ENCODE data around the gene EFCAB6. TPM values are rescaled to one million over a fixed set of nuclear protein-coding genes. Genes with fewer than 3 reads are reported as not detected.

Gene EFCAB6
- polyA plus RNA-seq, 2 of the 4 experiments (the other 2 are of a cell fraction) = 0.46 to 1.2 TPM

DNA sequence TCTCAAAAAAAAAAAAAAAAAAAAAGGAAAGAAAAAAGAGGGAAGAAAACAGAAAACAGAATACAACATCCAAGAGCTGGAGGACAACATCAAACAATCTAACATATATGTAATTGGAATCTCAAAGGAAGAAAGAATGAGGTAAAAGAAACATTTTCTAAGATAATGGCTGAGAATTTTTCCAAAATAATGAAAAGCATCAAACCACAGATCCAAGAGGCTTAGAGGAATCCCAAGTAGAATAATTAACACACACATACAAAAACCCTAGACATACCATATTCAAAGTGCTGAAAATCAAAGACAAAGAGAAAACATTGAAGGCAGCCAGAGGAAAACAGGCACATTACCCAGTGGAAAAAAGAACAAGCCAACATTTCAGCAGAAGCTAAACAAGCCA, 45.3 kb upstream of the EFCAB6 start:
- H3K27ac ChIP-seq = no peak overlapping the region
- H3K4me3 ChIP-seq = no peak overlapping the region
- no peak overlapping the region for H3K4me2 ChIP-seq
- FAIRE-seq = no peak
- CTCF ChIA-PET = no interaction called here
- no peaks in the 10 kb centered on the region for H3K4me1 ChIP-seq
- H3K9me3 ChIP-seq = no peaks in the 10 kb centered on the region
- TF ChIP-seq FOSL2 (IDR thresholded peaks at IDR 0.05) (no peak), FOSL2 (CRISPR knock-in tag; IDR thresholded peaks at IDR 0.05) (no peak), JUN (IDR thresholded peaks at IDR 0.05) (no peak), HEYL (CRISPR knock-in tag; IDR thresholded peaks at IDR 0.05) (no peak), RAD21 (conservative IDR thresholded peaks at IDR 0.05 in 1 of 2, IDR thresholded peaks at IDR 0.05 in 1 of 2) (no peak), CHD4 (IDR thresholded peaks at IDR 0.05; ENCODE audit: borderline replicate concordance) (no peak), SREBF2 (IDR thresholded peaks at IDR 0.05) (no peak), CHD2 (IDR thresholded peaks at IDR 0.05; ENCODE audit: low read length, partially characterized antibody) (no peak), PHF8 (IDR thresholded peaks at IDR 0.05; ENCODE audit: borderline replicate concordance, low read depth) (no peak), NPAS2 (CRISPR knock-in tag; IDR thresholded peaks at IDR 0.05; ENCODE audit: borderline replicate concordance) (no peak), TP53 (CRISPR knock-in tag; IDR thresholded peaks at IDR 0.05) (no peak), ZSCAN20 (CRISPR knock-in tag; IDR thresholded peaks at IDR 0.05) (no peak), MAZ (IDR thresholded peaks at IDR 0.05; ENCODE audit: borderline replicate concordance, low read depth, low read length) (no peak), EP300 (IDR thresholded peaks at IDR 0.05) (no peak), EHMT2 (IDR thresholded peaks at IDR 0.05; ENCODE audit: low read depth) (no peak), RCOR1 (IDR thresholded peaks at IDR 0.05; ENCODE audit: low read depth, low read length) (no peak), NR3C1 (IDR thresholded peaks at IDR 0.05) (no peak)
- TF ChIP-seq, protein P1, sequence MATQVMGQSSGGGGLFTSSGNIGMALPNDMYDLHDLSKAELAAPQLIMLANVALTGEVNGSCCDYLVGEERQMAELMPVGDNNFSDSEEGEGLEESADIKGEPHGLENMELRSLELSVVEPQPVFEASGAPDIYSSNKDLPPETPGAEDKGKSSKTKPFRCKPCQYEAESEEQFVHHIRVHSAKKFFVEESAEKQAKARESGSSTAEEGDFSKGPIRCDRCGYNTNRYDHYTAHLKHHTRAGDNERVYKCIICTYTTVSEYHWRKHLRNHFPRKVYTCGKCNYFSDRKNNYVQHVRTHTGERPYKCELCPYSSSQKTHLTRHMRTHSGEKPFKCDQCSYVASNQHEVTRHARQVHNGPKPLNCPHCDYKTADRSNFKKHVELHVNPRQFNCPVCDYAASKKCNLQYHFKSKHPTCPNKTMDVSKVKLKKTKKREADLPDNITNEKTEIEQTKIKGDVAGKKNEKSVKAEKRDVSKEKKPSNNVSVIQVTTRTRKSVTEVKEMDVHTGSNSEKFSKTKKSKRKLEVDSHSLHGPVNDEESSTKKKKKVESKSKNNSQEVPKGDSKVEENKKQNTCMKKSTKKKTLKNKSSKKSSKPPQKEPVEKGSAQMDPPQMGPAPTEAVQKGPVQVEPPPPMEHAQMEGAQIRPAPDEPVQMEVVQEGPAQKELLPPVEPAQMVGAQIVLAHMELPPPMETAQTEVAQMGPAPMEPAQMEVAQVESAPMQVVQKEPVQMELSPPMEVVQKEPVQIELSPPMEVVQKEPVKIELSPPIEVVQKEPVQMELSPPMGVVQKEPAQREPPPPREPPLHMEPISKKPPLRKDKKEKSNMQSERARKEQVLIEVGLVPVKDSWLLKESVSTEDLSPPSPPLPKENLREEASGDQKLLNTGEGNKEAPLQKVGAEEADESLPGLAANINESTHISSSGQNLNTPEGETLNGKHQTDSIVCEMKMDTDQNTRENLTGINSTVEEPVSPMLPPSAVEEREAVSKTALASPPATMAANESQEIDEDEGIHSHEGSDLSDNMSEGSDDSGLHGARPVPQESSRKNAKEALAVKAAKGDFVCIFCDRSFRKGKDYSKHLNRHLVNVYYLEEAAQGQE (IDR thresholded peaks at IDR 0.05) = no peak
- TF ChIP-seq, protein P2, sequence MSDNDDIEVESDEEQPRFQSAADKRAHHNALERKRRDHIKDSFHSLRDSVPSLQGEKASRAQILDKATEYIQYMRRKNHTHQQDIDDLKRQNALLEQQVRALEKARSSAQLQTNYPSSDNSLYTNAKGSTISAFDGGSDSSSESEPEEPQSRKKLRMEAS (IDR thresholded peaks at IDR 0.05) = no peak
- POLR2A ChIA-PET = no interaction called here
- no peak for DNase-seq (ENCODE audit: low read depth in 1 of 2, low spot score in 1 of 2)
- ATAC-seq = no peak

DNA sequence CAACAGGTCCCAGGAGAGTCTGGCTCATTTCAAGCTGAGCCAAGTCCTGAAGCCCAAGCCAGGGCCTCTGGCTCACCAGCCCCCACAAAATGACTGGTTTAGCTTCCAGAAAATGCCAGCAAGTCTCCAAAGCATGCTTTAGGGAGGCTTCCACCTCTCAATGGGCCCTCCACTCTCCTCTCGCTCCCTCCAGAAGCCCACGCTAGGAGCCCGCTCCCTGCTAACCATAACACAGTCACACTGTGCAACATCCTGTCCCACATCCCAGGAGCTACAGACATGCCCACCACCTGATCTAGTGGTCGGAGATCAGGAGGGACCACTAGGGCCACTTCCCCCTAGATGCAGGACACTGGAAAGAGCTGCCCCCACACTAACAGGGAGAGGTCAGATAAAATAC, 43.3 kb upstream of the EFCAB6 start:
- Histone ChIP-seq H3K9me3 (no peaks in the 10 kb centered on the region), H3K4me2 (no peak overlapping the region), H3K4me1 (no peaks in the 10 kb centered on the region), H3K4me3 (no peak overlapping the region), H3K27ac (no peak overlapping the region)
- ChIA-PET POLR2A (no interaction called here), CTCF (no interaction called here)
- no peak for DNase-seq (ENCODE audit: low read depth in 1 of 2, low spot score in 1 of 2)
- TF ChIP-seq CHD4 (IDR thresholded peaks at IDR 0.05; ENCODE audit: borderline replicate concordance) = no peak
- TF ChIP-seq NPAS2 (CRISPR knock-in tag; IDR thresholded peaks at IDR 0.05; ENCODE audit: borderline replicate concordance) = no peak
- TF ChIP-seq GATA3 (IDR thresholded peaks at IDR 0.05; ENCODE audit: borderline replicate concordance) = no peak
- no peak for ATAC-seq
- 68% methylated on average over 3 of the region's 4 CpGs for WGBS (ENCODE audit: missing lambda C conversion rate)
- no peak for FAIRE-seq

DNA sequence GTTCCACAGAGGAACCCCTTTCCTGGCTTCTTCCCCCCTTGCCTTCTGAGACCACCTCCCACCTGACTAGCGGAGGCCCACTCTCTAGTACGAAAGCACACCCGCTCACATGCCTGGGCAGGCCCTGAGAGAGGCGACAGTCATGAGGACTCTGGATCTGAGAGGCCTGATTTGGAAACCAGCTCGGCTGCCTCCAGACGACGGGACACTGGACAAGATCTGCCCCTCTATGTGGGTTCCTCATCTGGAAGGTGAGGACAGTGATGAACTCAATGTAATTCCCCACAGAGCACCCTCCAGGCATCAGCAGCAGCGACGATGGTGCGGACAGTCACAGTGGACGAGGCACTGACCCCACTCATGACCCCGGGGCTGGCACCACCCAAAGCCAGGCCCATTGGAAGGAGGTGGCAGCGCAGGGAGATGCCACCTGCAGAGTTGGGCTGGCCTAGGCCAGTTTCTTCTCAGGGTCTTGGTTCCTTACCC, 42.7 kb upstream of the EFCAB6 start:
- POLR2A ChIA-PET = no interaction called here
- no peak for FAIRE-seq
- Histone ChIP-seq H3K4me1 (no peaks in the 10 kb centered on the region), H3K9me3 (no peaks in the 10 kb centered on the region), H3K27ac (no peak overlapping the region), H3K4me2 (no peak overlapping the region), H3K4me3 (no peak overlapping the region)
- CTCF ChIA-PET = no interaction called here
- 70% methylated on average over 5 of the region's 13 CpGs for WGBS (ENCODE audit: missing lambda C conversion rate)
- DNase-seq (ENCODE audit: low read depth in 1 of 2, low spot score in 1 of 2) = no peak
- no peak for ATAC-seq
- TF ChIP-seq NR3C1 (IDR thresholded peaks at IDR 0.05) (no peak), EHF (CRISPR knock-in tag; IDR thresholded peaks at IDR 0.05) (no peak), SREBF2 (IDR thresholded peaks at IDR 0.05) (no peak), FOSB (CRISPR knock-in tag; IDR thresholded peaks at IDR 0.05) (no peak), CHD2 (IDR thresholded peaks at IDR 0.05; ENCODE audit: low read length, partially characterized antibody) (no peak), JUNB (IDR thresholded peaks at IDR 0.05) (no peak), FOSL2 (IDR thresholded peaks at IDR 0.05) (no peak), FOSL2 (CRISPR knock-in tag; IDR thresholded peaks at IDR 0.05) (no peak), CBX2 (IDR thresholded peaks at IDR 0.05; ENCODE audit: borderline replicate concordance, low read depth) (no peak), NPAS2 (CRISPR knock-in tag; IDR thresholded peaks at IDR 0.05; ENCODE audit: borderline replicate concordance) (no peak), CBX8 (IDR thresholded peaks at IDR 0.05) (no peak), HDAC2 (IDR thresholded peaks at IDR 0.05) (no peak), BHLHE40 (IDR thresholded peaks at IDR 0.05; ENCODE audit: low read depth, low read length) (no peak), ZFP36 (IDR thresholded peaks at IDR 0.05; ENCODE audit: borderline replicate concordance, partially characterized antibody) (no peak), HOXB5 (CRISPR knock-in tag; IDR thresholded peaks at IDR 0.05) (no peak)
- TF ChIP-seq, protein P2 (IDR thresholded peaks at IDR 0.05) = no peak
- TF ChIP-seq, protein P3, sequence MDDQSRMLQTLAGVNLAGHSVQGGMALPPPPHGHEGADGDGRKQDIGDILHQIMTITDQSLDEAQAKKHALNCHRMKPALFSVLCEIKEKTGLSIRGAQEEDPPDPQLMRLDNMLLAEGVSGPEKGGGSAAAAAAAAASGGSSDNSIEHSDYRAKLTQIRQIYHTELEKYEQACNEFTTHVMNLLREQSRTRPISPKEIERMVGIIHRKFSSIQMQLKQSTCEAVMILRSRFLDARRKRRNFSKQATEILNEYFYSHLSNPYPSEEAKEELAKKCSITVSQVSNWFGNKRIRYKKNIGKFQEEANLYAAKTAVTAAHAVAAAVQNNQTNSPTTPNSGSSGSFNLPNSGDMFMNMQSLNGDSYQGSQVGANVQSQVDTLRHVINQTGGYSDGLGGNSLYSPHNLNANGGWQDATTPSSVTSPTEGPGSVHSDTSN (IDR thresholded peaks at IDR 0.05) = no peak
